ENCODE data around the gene ZNF221.

- no peak for TF ChIP-seq CTCF (conservative IDR thresholded peaks at IDR 0.05; ENCODE audit: low read depth in 2 of 2)
- no peak for TF ChIP-seq POLR2AphosphoS5 (IDR thresholded peaks at IDR 0.05; ENCODE audit: low read depth)
- TF ChIP-seq EZH2 (IDR thresholded peaks at IDR 0.05; ENCODE audit: low read depth, unreplicated experiment): no peak
- TF ChIP-seq REST (IDR thresholded peaks at IDR 0.05; ENCODE audit: unreplicated experiment): no peak
These were observed 59.4 kb downstream of the ZNF221 start for GRCh38 chr19:44010468-44010867.

Data from GM23338 (cell line).